Mesenteric fat pad (tissue), 1 donor: ENCODE data around the gene ICAM3. TPM values are rescaled to one million over a fixed set of nuclear protein-coding genes. Genes with fewer than 3 reads are reported as not detected.
A peak's percentile ranks its signal among the peaks of the same experiment; 100 is the strongest.
"Not testable (repeated sequence)": the region's sequence is repeated elsewhere in the genome, so short reads cannot be mapped to it uniquely, and the experiment has no call there.

ENCODE experiments used
- DNase-seq: peaks from one replicate; pipeline ENCODE4 v3.0.0-alpha.2; 2020; ENCODE audit warnings: low spot score
- total RNA-seq: library from RNA; stranded (reverse); fragmentation: NEBNext Ultra II Directional; extraction: Animal tissue kit (Norgen Biotek cat#: 25700); gene quantifications from one replicate; pipeline ENCODE4 v1.2.1, GENCODE V29; 2021
- donor health status: DM: yes; HTN: yes; CAD: no.

The ICAM3 gene
- total RNA-seq, 1 donor from 2014 or later = 25.0 TPM

- DNase-seq = no peak
Observed at GRCh38 chr19:10352764-10353671, 13.6 kb upstream of the ICAM3 start.

- no peak for DNase-seq
Observed at GRCh38 chr19:10346509-10346908, 7.1 kb upstream of the ICAM3 start.

- no peak for DNase-seq
Observed at GRCh38 chr19:10344780-10345179, 5.4 kb upstream of the ICAM3 start.

GRCh38 chr19:10343495-10343894 is 4.1 kb upstream of the ICAM3 start:
- DNase-seq = no peak

- no peak for DNase-seq
Observed at GRCh38 chr19:10339977-10340376, 553 bp upstream of the ICAM3 start.

GRCh38 chr19:10338940-10339339 is 484 bp downstream of the ICAM3 start:
- DNase-seq = no peak

GRCh38 chr19:10336725-10337124 is 2.7 kb downstream of the ICAM3 start:
- not testable (repeated sequence) for DNase-seq

GRCh38 chr19:10335352-10335985 is 4.0 kb downstream of the ICAM3 start:
- DNase-seq = no peak

GRCh38 chr19:10334588-10335351 is 4.7 kb downstream of the ICAM3 start:
- DNase-seq = peak; percentile 97

GRCh38 chr19:10333758-10334587 is 5.5 kb downstream of the ICAM3 start:
- no peak for DNase-seq

GRCh38 chr19:10332965-10333757 is 6.3 kb downstream of the ICAM3 start, which contains the start of gene RAVER1:
Gene RAVER1 (minus strand): TSS chr19:10333529. CDS start chr19:10333507, 22 bp downstream.
- DNase-seq = peak; percentile 99

GRCh38 chr19:10332158-10332964 is 7.1 kb downstream of the ICAM3 start:
- DNase-seq = no peak

GRCh38 chr19:10329555-10329954 is 9.9 kb downstream of the ICAM3 start:
- no peak for DNase-seq

- DNase-seq = no peak
Observed at GRCh38 chr19:10328558-10329429, 10.6 kb downstream of the ICAM3 start.

GRCh38 chr19:10327793-10328192 is 11.6 kb downstream of the ICAM3 start:
- DNase-seq = no peak

GRCh38 chr19:10325732-10326131 is 13.7 kb downstream of the ICAM3 start:
- DNase-seq = no peak

GRCh38 chr19:10321874-10322835 is 17.3 kb downstream of the ICAM3 start:
- no peak for DNase-seq
